ENCODE data around the gene MINAR1. TPM values are rescaled to one million over a fixed set of nuclear protein-coding genes. Genes with fewer than 3 reads are reported as not detected.

MINAR1 gene
- total RNA-seq, 1 donor from 2014 or later: 0.89 TPM

- intact Hi-C loops (cut with micrococcal nuclease): no loop called here
Observed at GRCh38 chr15:79463781-79464270, 31.7 kb downstream of the MINAR1 start.

- intact Hi-C loops (cut with micrococcal nuclease): no loop called here
Observed at GRCh38 chr15:79466488-79466887, 34.4 kb downstream of the MINAR1 start.

DNA sequence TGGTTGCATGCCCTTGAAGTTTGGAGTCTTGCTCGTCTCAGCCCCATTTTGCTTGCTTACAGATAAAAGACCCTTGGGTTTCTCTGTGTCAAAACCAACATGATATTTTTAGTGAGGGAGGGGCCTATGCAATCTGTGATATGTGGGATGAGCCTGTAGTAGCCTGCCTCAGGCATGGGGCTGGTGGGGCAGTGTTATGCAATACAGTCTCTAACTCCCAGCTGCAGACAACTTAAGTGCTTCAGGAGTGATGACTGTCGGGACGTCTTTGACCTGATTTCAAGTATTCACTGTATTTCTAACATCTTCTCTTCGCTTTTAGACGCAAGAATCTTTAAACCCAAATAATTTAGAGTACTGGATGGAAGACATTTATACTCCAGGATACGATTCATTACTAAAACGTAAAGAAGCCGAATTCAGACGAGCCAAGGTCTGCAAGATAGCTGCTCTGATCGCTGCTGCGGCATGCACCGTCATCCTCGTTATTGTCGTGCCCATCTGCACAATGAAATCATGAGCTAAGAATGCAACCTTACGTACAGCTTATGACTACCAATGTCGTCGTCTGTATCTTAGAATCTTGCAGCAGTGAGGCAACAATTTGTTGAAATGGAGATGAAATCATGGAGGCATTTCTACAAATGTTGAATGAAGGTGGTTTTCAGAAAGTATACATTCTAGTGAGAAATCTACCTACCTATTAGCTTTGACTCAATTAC, 35.9 kb downstream of the MINAR1 start:
- intact Hi-C loops (cut with micrococcal nuclease): no loop called here

GRCh38 chr15:79472446-79472845, 40.3 kb downstream of the MINAR1 start:
- intact Hi-C loops (cut with micrococcal nuclease): no loop called here

GRCh38 chr15:79474252-79474651, 42.1 kb downstream of the MINAR1 start:
- intact Hi-C loops (cut with micrococcal nuclease): no loop called here

- intact Hi-C loops (cut with micrococcal nuclease): no loop called here
Observed at GRCh38 chr15:79475306-79475705, 43.2 kb downstream of the MINAR1 start.

- intact Hi-C loops (cut with micrococcal nuclease): no loop called here
Observed at GRCh38 chr15:79478108-79478507, 46.0 kb downstream of the MINAR1 start.

DNA sequence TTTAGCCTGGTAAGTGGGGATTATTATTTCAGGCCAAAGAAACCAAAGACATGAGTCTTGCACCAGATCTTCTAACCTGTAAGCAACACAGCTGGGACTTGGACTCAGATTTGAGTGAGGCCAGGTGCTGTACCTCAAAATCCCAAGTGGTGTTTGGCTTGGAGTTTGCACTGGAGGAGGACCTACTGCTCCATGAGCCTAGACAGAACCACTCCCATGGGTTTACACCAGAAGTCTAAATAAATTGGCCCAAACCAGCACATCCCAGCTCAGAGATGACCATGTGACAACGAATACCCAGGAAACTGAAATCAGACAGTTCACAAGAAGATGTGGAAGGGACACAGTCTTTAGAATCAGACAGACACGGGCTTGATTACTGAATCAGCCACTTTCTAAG, 47.5 kb downstream of the MINAR1 start:
- intact Hi-C loops (cut with micrococcal nuclease): no loop called here

DNA sequence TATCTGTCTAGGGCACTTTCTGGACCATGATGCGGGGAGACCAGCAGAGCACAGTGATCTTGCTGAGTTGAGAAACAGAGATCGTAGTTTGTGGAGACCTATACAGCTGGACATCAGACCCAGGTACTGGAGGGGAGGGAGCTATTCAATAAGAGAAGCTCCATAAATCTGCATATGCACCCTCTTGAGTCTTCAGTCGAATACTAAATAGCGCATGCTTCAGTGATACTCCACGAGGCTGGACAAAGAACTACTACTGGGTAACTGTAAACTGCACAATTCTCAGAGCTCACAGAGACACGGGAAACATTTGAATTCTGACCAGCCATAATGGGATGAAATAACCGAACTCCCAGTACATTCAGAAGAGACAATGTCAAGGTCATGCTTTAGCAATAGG, 49.7 kb downstream of the MINAR1 start:
- intact Hi-C loops (cut with micrococcal nuclease): no loop called here

Other genes with a start within 250 kb of the MINAR1 start
- gene ANKRD34C, start 149.6 kb upstream of the MINAR1 start, total RNA-seq: not detected in 2 replicates
- gene TMED3, start 121.2 kb upstream of the MINAR1 start, total RNA-seq: 41.2 and 41.4 TPM in 2 replicates

Measured in T-helper 2 cell treated with Interferon-gamma antibody and Interleukin-4, amounts not matched to agents 100 ng/mL and 5 ng/mL, for 36 hours (primary cell).